ENCODE results near the gene VWC2L.

The VWC2L gene

DNA sequence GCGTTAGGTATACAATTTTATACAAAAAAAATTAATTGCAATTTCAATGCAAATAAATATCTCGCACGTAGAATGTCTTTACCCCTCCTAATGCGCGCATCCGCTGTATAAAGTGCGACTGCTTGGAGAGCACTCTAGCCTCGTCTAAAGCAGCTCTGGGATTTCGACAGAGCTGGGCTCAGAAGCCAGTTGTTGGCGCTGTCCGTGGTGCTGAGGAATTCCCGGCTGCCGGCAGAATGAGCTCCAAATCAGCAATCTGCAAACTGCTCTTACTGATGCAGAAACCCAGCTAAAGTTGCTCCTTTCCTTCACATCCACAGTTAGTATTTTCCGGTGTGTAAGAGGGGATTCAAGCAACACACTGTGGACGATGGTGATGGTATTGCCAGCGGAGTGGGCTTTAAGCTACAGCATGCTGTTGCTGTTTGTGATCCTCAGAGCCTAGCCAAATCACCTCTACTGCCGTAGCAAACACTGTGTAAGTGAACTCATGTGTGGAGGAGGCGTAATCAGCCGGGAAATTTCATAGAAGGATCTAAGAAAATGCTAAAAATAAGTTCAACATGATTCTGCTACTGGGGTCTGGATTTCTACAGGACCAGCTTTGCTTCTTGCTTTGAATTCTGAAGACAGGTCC lies at the start of gene VWC2L:
Gene VWC2L, plus strand, starts transcription at position 137 of the 637 bp plus-strand sequence. CDS start 3,140 bp downstream, outside the sequence.
- peak; percentile 35 for DNase-seq

DNA sequence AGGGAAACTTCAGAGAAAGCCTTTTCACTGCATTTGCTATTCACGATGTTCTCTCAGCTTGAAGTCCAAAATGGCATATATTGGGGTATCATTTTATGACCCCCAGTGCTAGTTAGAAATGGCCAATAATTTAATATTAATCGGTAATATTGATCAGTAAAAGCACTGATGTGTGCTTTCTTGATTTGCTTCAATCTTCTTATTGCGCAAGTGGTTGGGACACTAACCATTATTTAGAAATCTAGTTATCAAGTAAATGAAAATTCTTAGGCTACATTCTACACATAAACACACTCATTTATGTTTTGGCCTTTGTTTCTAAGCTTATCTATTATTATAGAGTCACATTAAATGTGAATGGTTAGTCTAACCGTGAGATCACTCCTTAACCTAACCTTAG lies 49.7 kb upstream of the VWC2L start:
- DNase-seq, result no peak

DNA sequence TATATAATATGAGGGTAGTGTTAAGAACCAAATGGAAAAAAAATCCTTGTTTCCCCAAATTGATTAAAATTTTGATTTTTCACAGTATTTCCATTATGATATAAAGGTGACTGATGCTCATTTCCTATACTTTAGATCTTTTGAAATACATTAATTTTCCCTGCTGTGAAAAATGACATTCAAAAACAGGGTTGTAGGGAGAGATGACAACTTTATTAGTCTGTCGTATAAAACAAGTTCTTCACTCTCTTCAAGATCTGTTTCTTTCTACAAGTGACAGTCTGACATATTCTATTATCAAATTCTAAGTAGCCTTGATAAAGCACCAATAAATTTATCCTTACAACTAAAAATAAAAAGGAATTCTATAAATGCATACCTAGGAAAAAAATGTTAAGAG lies 45.3 kb upstream of the VWC2L start:
- no peak for DNase-seq

DNA sequence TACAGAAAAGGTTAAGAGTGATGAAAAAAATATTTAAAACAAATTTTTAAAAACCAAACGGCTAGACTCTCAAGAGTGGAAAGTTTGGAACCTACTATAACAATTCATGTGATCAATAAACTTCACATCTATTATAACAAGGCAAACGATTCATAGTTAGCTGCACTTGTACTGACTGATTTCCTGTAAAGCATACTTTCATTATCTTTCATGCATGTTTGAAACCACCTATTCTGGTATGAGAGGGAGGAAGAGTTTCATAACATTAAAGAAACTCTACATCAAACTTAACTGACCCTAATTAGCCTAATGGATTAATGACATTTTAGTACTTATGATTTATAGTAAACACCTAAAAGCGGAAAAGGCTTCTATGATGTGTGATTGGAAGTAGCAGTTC lies 43.7 kb upstream of the VWC2L start:
- DNase-seq, result no peak

DNA sequence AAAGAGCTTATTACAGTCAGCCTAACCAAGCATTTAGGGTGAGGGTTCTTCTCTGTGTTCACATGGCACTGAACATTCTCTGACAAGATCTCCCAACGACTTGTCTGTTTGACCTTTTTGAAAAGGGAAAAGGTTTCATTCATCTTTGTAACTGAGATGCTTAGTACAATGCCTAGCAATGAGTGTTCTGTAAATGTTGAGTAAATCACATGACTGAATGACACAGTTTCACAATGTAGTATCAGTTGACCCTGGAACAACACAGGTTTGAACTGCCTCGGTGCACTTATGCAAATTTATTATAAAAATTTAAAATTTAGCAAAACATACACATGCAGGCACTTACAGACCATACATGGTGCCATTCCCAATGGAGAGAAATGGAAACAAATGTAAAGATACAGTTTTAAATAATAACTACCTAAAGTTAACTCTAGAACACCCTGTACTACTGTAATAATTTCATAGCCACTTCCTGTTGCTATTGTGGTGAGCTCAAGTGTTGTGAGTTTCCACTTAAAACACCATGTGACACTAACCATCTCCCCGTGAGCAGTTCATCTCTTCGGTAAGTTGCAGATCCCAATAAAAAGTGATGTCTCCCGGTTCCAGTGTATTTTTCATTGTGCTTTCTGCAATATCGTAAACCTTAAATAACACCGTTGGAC lies 34.1 kb upstream of the VWC2L start:
- no peak for DNase-seq

DNA sequence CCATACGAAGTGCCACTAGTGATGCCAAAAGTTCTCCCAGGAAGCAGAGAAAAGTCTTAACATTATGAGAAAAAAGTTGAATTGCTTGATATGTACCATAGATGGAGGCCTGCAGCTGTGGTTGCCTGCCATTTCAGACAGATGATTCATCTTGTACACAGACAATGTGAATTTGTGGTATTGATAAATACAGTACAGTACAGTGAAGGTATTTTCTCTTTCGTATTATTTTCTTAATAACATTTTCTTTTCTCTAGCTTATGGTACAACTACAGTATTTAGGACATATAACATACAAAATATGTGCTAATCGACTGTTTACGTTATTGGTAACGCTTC lies 33.6 kb upstream of the VWC2L start:
- DNase-seq, result no peak

DNA sequence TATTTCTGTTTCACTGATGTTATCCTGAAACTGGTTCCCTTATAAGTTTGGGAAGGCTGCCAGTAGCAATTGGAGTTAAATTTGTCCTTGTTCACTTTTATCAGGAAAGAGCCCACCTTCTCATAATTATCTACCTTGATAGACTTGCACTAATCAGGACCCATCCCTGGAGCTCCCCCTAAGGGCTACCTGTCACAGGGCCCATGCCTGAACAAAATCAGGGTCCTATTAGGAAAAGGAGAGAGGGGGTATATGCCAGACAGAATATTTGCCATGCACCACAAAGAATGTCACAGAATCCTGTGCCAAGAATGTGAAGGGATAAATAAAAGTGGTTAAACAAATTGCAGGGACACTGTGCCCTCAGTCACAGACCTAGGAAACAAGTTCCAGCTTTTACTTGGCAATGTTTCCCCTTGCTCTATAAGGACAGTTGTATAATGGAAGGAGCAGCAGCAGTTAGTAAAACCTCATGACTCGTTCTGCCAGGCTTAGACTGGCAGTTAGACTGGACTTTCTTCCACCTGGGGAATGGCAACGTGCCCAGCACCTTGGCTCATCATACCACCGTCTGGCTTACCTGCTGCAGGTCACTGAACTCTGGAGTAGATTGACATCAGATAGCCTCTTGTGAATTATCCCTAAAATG lies 32.3 kb upstream of the VWC2L start:
- DNase-seq, result no peak

DNA sequence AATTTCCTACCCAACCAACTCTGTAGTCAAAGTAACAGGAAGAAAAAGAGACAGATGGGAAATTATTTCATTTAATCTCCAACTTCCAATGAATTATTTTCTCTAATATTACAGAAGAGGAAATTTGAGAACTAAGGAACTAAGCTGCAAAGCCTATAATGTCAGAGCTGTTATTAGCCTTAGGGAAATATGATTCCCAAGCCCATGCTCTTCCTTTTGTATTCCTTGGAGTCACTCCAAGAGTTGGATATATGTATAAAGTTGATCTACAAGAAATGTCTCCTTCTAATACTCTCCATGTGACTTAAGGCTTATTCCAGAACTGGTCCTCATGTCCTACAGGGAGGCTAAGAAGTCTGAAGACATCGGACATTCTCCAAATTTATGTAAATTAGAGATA lies 31.6 kb upstream of the VWC2L start:
- no peak for DNase-seq

DNA sequence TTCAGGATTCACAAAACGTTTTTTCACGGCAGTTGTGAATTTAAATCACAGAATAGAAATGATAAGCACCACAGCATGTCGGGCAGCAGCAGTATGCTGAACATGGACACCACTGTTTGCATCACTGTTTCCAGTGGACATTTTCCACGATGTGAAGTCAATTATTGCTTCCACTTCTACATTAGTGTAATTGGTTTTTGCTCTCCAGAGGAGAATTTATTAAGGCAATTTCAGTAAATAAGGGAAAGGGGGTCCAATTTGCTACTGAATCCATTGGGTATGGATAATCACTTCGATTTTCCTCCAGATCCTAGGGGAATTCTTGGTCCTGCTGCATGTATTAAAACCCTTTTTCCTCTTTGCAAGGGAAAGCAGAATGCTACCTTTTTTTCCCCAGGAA lies 30.2 kb upstream of the VWC2L start:
- no peak for DNase-seq

DNA sequence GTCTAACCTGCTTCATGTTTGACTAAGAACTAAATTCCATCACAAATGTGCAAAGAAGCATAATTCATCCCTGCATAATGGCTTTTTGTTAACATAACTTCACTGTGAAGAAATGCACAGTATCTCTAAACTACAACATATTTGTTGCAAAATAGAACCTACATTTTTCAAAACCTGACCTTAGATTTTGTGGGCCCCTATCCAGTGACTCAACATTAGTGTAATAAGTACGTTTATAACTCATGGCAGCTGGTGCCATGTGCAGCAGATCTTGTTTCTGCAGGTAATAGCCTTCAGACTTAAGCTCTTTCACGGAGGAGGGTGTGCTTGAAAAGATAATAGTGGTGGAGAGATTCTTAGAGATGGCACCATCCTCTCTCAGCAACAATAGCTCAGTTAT lies 28.6 kb upstream of the VWC2L start:
- no peak for DNase-seq

DNA sequence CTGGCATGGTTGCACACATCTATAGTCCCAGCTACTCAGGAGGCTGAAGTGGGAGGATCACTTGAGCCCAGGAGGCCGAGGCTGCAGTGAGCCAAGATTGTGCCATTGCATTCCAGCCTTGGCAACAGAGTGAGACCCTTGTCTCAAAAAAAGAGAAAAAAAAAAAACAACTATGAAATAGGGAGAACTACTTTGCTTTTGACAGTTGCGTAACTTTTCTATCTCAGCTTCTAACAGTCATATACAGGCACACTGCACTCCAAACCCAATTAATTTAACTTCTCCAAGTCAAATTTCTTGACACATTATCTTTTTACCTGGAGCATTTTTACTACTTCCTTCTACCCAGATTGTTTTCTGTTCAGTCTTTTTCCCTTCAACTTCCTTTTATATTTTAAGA lies 24.1 kb upstream of the VWC2L start:
- no peak for DNase-seq

DNA sequence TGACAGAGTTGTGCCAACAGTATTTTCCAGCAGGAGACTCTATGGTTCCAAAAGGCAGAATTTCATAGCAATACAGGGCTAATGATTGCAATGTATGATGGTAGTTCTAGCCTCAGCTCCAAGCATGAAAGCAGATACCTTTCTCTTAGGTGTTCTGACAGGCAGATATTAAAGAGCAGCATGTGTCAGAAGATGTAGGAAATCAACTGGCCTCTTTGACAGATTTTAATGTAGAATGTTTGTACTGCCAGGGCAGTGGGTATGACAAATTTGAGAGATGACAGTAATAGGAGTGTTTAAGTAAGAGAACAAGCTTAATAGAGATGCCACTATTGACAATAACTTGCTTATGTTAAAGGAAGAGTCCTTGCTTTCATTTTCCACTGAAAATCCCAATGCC lies 21.5 kb upstream of the VWC2L start:
- DNase-seq, result no peak

DNA sequence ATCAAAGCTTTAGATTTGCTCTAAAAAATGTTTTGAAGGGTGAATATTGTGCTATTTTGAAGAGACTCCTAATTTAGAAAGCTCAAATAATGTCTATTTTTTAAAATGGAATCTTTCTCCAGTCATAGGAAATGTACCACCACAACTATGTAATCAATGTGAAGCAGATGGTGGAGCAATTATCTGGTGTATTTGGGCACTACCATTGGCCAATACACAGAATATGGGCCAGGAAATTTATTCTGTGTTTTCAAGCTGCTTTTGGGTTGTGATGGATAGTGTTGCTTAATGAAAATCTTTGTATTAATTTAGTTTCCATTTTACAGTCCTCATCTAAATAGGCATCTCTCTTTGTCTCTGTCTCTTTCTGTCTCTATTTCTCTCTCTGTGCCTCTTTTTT lies 17.1 kb upstream of the VWC2L start:
- DNase-seq, result no peak

DNA sequence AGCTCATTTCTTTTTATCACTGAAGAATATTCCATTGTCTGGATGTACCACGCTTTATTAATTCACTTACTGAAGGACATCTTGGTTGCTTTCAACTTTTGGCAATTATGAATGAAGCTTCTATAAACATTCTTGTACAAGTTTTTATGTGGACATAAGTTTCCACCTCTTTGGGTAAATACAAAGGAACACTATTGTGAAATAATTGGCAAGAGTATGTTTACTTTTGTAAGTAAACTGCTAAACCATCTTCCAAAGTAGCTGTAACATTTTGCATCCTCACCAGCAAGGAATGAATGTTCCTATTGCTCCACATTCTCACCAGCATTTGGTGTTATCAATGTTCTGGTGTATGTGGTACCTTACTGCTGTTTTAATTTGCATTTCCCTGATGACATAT lies 15.8 kb upstream of the VWC2L start:
- no peak for DNase-seq

DNA sequence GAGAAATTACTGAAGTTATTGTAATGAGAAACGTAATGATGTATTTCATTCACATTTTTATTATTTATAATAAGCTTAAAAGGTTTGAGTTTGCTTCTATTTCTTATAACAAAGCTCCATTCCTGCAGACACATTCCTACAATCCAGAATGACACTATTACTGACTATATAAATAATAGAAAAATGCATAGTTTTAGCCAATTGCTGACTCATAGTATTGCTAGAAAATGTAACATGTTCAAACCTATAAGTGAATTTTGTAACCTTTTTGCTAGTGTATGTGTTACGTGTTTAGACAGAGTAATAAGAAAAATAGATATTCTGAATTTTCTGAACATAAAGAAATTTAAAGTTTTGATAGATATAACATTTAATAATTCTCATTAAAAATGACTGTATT lies 9.3 kb upstream of the VWC2L start:
- DNase-seq, result no peak

DNA sequence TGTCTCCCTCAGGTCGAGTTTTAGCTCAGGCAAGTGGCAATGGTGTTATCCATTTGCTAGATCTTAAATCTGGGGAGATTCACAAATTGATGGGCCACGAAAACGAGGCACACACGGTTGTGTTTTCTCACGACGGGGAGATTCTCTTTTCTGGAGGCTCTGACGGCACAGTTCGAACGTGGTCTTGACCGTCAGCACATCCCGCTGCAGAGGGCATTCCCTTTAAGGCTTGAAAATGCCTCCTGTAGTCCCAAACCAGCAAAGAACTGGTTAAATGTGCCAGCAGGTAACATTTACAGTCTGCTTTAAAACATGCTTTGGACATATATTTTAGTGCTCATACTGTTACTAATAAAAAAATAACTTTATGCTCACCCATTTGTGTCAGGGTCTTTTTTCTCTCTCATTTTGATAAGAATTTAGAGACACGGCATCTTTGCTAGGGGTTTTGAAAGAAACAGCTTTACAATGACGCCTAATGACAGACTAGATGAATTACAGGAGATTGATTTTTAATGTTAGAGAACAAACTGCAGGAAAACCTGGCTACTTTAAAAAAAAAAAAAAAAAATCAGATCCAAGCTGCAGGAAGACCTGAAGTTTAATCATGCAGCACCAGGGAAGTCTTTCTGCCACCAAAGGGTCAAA lies 602 bp upstream of the VWC2L start:
- DNase-seq, result no peak

DNA sequence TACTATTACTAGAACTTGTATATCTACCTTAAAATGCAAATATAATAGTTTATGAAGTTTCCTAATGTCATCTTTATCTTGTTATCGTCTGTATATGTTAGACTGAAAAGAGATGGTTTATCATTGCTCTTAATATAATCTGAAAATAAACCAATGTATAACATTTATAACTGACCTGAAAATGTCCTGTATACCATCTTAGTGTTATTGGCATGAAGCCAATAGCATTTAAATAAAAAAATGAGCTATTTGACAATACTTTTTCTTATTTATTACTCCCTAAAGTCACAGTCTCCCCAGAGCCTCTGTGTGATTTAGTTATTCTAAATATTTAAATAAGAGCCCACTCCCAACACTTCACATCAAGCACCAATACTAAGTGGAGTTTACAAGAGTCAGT lies 1.8 kb downstream of the VWC2L start:
- no peak for DNase-seq

DNA sequence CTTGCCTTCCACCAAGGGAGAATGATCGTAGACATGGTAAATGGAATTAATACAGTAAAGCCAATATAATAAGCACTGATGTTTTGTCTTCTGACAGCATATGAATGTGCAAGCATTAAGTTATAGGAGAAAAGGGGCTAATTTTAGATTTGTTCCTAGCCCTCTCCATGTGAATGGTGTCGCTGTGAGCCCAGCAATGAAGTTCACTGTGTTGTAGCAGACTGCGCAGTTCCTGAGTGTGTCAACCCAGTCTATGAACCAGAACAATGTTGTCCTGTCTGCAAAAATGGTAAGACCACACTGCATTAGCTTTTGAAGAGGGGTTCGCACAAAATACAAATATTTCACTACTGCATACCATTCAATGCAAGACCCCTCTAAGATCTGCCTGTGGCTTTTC lies 25.6 kb downstream of the VWC2L start:
- no peak for DNase-seq

DNA sequence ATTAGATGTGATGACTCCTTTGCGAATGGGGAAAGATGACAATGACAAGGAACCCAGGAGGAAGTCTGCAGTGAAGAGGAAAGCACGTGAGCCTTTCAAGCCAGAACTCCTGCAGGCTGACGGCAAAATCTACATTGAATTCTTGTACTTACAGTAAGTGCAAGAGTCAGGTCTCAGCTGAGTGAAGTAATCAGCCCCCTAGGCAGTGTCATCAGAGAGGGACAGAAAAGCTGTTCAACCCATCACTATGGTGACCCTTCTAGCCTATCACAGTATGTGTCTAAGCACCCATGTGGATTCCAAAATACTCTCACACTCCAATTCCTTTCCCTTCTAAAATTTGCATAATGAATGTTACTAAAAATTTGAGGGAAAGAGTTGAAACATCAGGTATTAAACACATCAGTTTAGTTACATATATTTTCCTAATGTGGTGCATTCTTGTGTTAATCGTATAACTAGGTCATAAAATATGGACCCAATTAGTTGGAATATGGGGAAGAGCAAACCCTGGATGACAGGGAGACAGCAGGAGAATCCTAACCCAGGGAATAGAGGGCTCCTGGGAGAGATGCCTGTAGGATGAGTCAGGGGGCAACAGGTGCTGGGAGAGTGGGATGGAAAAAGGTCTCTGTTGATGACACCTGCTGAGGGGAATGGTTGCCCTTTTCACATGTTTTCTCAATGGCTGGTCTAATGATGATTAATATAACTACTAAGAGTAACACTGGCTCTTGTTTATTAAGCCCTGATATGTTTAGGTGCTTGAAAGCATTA lies 39.5 kb downstream of the VWC2L start:
- no peak for DNase-seq

DNA sequence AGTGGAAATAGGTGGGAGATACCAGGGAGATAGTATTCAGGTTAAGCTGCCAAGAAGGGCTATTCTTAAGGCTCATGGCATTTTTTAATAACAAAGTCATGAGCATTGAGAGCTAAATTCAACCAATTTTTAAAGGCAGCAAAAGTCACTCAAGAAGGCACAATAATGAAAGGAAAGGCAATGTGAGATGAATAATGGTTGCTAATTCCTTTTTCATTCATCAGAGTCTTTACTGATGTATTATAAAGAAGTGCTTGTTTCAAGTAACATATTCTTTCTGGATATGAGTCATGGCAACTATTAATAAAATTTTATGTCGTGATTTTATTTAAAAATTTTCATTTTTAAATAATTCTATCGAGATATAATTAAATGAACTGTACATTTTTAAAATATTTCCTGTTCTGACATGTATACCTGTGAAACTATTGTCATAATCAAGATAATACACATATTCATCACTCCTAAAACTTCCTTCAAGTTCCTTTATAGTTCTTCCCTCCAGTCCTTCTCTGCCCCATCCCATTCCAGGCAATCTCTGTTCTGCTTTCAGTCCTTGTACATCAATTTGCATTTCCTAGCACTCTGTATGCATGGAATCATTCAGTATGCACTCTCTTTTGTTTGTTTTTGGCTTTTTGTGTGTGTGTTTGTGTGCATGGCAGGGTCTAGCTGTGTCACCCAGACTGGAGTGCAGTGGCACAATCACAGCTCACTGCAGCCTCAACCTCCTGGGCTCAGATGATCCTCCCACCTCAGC lies 40.8 kb downstream of the VWC2L start:
- no peak for DNase-seq

DNA sequence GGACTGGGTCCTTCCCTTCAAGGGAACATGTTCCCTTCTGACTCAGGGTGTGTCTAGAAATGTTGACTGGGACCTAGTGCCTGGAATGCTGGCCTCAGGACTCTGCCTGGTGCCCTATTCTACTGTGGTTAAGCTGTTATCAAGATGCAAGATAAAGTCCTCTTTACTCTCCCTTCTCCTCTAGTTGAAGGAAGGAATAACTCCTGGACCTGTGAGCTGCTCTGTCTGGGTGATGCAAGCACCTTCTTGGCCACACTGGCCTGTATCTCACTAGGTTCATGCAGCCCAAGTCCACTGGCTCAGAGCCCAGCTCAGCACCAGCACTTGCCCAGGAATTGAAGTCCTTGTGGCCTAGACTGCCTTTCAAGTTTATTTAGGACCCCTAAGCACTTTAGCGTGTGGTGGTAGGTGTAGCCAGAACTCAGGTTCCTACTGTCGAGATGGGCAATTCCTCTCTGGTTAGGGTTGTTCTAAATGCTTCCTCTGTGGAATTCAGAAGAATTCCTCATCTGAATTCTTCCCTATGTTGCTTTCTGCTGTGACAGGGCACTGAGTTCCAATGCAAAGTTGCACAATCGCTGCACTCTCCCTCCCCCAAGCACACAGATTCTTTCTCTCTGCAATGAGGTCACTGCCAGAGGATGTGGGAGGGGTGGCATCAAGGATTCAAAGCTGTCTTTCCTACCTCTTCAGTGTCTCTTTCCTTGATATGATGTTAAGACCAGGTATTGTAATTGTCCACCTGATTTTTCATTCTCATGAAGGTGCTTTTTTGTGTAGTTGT lies 54.7 kb downstream of the VWC2L start:
- no peak for DNase-seq

DNA sequence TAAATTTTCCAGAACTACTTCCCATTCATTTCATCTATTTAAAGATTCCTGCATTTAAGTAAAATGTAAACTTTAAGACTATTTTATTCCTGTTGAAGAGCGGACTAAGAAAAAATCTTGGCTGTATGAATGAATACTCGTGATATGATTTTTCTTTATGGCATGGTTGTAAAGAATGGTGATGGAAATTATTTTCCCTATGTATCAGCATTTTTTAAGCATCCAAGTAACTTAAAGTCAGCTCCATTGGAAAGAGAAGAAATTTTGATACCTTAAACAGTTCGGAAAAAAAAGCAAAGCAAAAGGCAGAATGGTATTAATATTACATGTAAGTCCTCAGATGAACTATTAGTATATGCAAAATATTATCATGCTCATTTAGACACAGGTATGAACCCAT lies 58.9 kb downstream of the VWC2L start:
- DNase-seq, result no peak
